Gastrocnemius medialis (tissue), 4 donors: ENCODE data around the gene TK1. TPM values are rescaled to one million over a fixed set of nuclear protein-coding genes. Genes with fewer than 3 reads are reported as not detected.

Experiments used
- ATAC-seq, 2 donors: fragments of 150-250 bp; one replicate each; pipeline ENCODE4 v1.9.1; 2016
- DNase-seq, 2 donors: peaks; one replicate each; pipeline ENCODE4 v3.0.0-alpha.2; 2019
- H3K27ac ChIP-seq, 4 donors: fragments of 200-600 bp; sonication (generic); 1 replicate in 1 of 4; 2 replicates in 3 of 4; pipeline ENCODE4 v1.5.1; 2016 to 2018; ENCODE audit warnings: mild to moderate bottlenecking in 2 of 4, moderate library complexity in 1 of 4
- H3K27me3 ChIP-seq, 3 donors: fragments of 200-600 bp; sonication (generic) in 2 of 3; 1 replicate in 1 of 3; 2 replicates in 2 of 3; pipeline versions ENCODE4 v1.5.1 to v1.6.0; 2016 to 2019; ENCODE audit warnings: mild to moderate bottlenecking in 1 of 3, moderate library complexity in 1 of 3
- H3K36me3 ChIP-seq, 2 donors: fragments of 200-600 bp; sonication (generic) in 1 of 2; one replicate each; pipeline ENCODE4 v1.5.1; 2017 to 2018
- H3K4me1 ChIP-seq, 2 donors: fragments of 200-600 bp; sonication (generic) in 1 of 2; one replicate each; pipeline ENCODE4 v1.5.1; 2016 to 2017; ENCODE audit warnings: mild to moderate bottlenecking in 2 of 2
- H3K4me3 ChIP-seq, 4 donors: fragments of 200-600 bp; sonication (generic) in 3 of 4; 1 replicate in 1 of 4; 2 replicates in 3 of 4; pipeline ENCODE4 v1.5.1; 2016 to 2019; ENCODE audit warnings: mild to moderate bottlenecking in 2 of 4
- H3K9me3 ChIP-seq, 3 donors: fragments of 200-600 bp; sonication (generic) in 2 of 3; 1 replicate in 1 of 3; 2 replicates in 2 of 3; pipeline ENCODE4 v1.5.1; 2016 to 2019
- CTCF ChIP-seq, 5 experiments: fragments of 450-650 bp in 3 of 5; fragments of 200-600 bp in 2 of 5; sonication (generic) in 2 of 5; IDR thresholded peaks in 4 of 5; conservative IDR thresholded peaks in 1 of 5; 1 replicate in 4 of 5; 2 replicates in 1 of 5; pipeline ENCODE4 v1.5.1; 2016 to 2019; ENCODE audit warnings: antibody characterized with exemption in 5 of 5, mild to moderate bottlenecking in 3 of 5, moderate library complexity in 3 of 5
- POLR2A ChIP-seq, 2 donors: fragments of 450-650 bp; IDR thresholded peaks; one replicate each; pipeline ENCODE4 v1.6.1; 2017; ENCODE audit warnings: antibody characterized with exemption in 2 of 2, mild to moderate bottlenecking in 2 of 2, moderate library complexity in 2 of 2
- in situ Hi-C, 4 donors: fragments of 200-750 bp; cut with MboI; loops; one replicate each; pipeline versions ENCODE4 v1.15.0 to v1.8.0; 2017; ENCODE audit warnings: low sequenced_read_pairs in 4 of 4
- intact Hi-C: fragments of 100-400 bp; cut with DNase I; formaldehyde crosslinking; loops from one replicate; pipeline ENCODE4 v1.15.1; 2023; ENCODE audit warnings: low total_unique reads
- total RNA-seq, 4 donors: library from RNA; depleted of rRNA; stranded (reverse); fragments of >200 nt; gene quantifications; one replicate each; pipeline versions ENCODE4 v1.1.0 to v1.2.3, GENCODE V29; 2016

TK1 gene
- total RNA-seq, 4 donors from 2014 or later, result 0.22 to 2.1 (median 0.60) TPM

GRCh38 chr17:78148286-78149016 lies 38.4 kb downstream of the TK1 start:
- TF ChIP-seq CTCF (IDR thresholded peaks at IDR 0.05 in 4 of 5, conservative IDR thresholded peaks at IDR 0.05 in 1 of 5) (no peak), POLR2A (IDR thresholded peaks at IDR 0.05) (no peak)
- Histone ChIP-seq H3K27me3 (no peaks in the 10 kb centered on the region), H3K9me3 (no peaks in the 10 kb centered on the region), H3K36me3 (no peaks in the 10 kb centered on the region), H3K27ac (no peak overlapping the region), H3K4me1 (peaks cover 15 to 23% of the 10 kb centered on the region in 2 donors), H3K4me3 (no peak overlapping the region)
- no peak for DNase-seq
- in situ Hi-C loops, result no loop called here
- intact Hi-C loops, result no loop called here
- no peak for ATAC-seq

- Histone ChIP-seq H3K9me3 (no peaks in the 10 kb centered on the region), H3K27ac (no peak overlapping the region), H3K4me1 (peaks cover 15 to 26% of the 10 kb centered on the region in 2 donors), H3K4me3 (no peak overlapping the region), H3K27me3 (no peaks in the 10 kb centered on the region), H3K36me3 (no peaks in the 10 kb centered on the region)
- TF ChIP-seq POLR2A (IDR thresholded peaks at IDR 0.05), result no peak
- TF ChIP-seq CTCF (IDR thresholded peaks at IDR 0.05 in 4 of 5, conservative IDR thresholded peaks at IDR 0.05 in 1 of 5), result no peak
- intact Hi-C loops, result no loop called here
- ATAC-seq (no peak), DNase-seq (no peak)
- in situ Hi-C loops, result no loop called here
These were observed 39.4 kb downstream of the TK1 start for GRCh38 chr17:78147315-78147998.

- ATAC-seq (no peak), DNase-seq (no peak)
- TF ChIP-seq POLR2A (IDR thresholded peaks at IDR 0.05), result no peak
- TF ChIP-seq CTCF (IDR thresholded peaks at IDR 0.05 in 4 of 5, conservative IDR thresholded peaks at IDR 0.05 in 1 of 5), result no peak
- in situ Hi-C loops (no loop called here), intact Hi-C loops (no loop called here)
- Histone ChIP-seq H3K27ac (no peak overlapping the region), H3K4me3 (no peak overlapping the region), H3K4me1 (peaks cover 15 to 26% of the 10 kb centered on the region in 2 donors), H3K9me3 (no peaks in the 10 kb centered on the region), H3K36me3 (no peaks in the 10 kb centered on the region), H3K27me3 (no peaks in the 10 kb centered on the region)
These were observed 40.0 kb downstream of the TK1 start for GRCh38 chr17:78146881-78147280.

GRCh38 chr17:78146471-78146869 lies 40.4 kb downstream of the TK1 start:
- Histone ChIP-seq H3K27me3 (no peaks in the 10 kb centered on the region), H3K9me3 (no peaks in the 10 kb centered on the region), H3K4me3 (no peak overlapping the region), H3K36me3 (no peaks in the 10 kb centered on the region), H3K27ac (no peak overlapping the region), H3K4me1 (peaks cover 15 to 26% of the 10 kb centered on the region in 2 donors)
- intact Hi-C loops, result no loop called here
- DNase-seq, result no peak
- ATAC-seq, result no peak
- in situ Hi-C loops, result no loop called here
- no peak for TF ChIP-seq CTCF (IDR thresholded peaks at IDR 0.05 in 4 of 5, conservative IDR thresholded peaks at IDR 0.05 in 1 of 5)
